Measurements from ENCODE around the gene ZSWIM3. TPM values are rescaled to one million over a fixed set of nuclear protein-coding genes. Genes with fewer than 3 reads are reported as not detected.
A peak's percentile ranks its signal among the peaks of the same experiment; 100 is the strongest.

Gene ZSWIM3
- total and polyA plus RNA-seq, 2 of the 13 experiments (the other 11 are each of a cell fraction or from before 2014, with no cell fraction given): 5.2 to 5.8 TPM

DNA sequence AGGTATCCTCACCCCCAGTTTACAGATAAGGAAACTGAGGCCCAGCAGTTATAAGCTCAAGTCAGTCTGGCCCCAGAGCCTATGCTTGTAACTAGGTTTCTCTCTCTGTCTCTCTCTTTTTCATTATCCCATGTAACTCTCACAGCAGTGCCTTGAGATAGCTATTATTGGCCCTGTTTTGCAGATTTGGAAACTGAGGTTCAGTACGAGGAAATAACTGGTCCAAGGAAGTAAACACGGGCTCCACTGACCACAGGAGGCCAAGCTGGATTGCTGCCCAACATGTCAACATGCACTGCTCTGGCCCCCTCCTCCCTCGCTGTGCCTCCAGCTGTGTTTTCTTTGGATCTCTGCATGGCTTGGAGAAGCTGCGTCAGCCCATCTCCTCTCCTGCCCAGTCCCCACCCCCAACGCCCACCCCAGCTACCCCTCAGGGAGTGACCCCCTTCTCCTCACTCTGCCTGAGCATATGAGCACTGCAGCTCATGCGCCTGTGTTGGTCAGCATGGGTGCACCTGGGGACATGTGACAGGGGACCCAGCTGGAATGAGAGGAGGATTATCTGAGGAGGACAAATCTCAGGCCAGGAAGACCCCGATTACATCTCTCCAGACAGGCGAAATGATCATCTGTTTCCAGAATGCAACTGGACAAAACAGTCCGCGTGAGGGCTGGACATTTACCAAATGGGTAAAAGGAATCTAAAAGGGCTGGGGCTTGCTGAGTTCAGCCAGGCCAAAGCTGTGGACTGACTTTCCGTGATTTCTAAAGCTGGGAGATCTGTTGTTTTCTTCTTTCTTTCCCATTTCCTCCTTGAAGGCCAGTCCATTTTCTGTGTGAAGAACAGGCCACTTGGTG is 62.4 kb downstream of the ZSWIM3 start (continued):
- TF ChIP-seq YY1 (IDR thresholded peaks at IDR 0.05; ENCODE audit: insufficient read depth, insufficient replicate concordance, low read depth, low read length): peak; percentile 17
- no peak for TF ChIP-seq STAT5B (CRISPR knock-in tag; IDR thresholded peaks at IDR 0.05)
- no peak for TF ChIP-seq MIXL1 (CRISPR knock-in tag; IDR thresholded peaks at IDR 0.05)
- peak; percentile 70; the same call in 1 of the 2 replicates for TF ChIP-seq MEIS2 (CRISPR knock-in tag; IDR thresholded peaks at IDR 0.05)
- no peak for TF ChIP-seq THYN1 (CRISPR knock-in tag; IDR thresholded peaks at IDR 0.05; ENCODE audit: borderline replicate concordance, low read depth)
- TF ChIP-seq ZNF232 (CRISPR knock-in tag; IDR thresholded peaks at IDR 0.05; ENCODE audit: borderline replicate concordance): 0 out of 2 replicates have a peak, but pooled peaks have one; percentile 36
- peak; percentile 53 for TF ChIP-seq RARA (CRISPR knock-in tag; IDR thresholded peaks at IDR 0.05)
- TF ChIP-seq ZNF772 (CRISPR knock-in tag; IDR thresholded peaks at IDR 0.05): no peak
- TF ChIP-seq KMT2B (CRISPR knock-in tag; IDR thresholded peaks at IDR 0.05): no peak
- TF ChIP-seq ZFP1 (CRISPR knock-in tag; IDR thresholded peaks at IDR 0.05): no peak; the same call in 1 of the 2 replicates
- TF ChIP-seq, protein P1, sequence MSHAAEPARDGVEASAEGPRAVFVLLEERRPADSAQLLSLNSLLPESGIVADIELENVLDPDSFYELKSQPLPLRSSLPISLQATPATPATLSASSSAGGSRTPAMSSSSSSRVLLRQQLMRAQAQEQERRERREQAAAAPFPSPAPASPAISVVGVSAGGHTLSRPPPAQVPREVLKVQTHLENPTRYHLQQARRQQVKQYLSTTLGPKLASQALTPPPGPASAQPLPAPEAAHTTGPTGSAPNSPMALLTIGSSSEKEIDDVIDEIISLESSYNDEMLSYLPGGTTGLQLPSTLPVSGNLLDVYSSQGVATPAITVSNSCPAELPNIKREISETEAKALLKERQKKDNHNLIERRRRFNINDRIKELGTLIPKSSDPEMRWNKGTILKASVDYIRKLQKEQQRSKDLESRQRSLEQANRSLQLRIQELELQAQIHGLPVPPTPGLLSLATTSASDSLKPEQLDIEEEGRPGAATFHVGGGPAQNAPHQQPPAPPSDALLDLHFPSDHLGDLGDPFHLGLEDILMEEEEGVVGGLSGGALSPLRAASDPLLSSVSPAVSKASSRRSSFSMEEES (CRISPR knock-in tag; IDR thresholded peaks at IDR 0.05): no peak
- no peak for TF ChIP-seq ZNF350 (CRISPR knock-in tag; IDR thresholded peaks at IDR 0.05; ENCODE audit: borderline replicate concordance, low read depth)
- no peak for TF ChIP-seq ETV5 (CRISPR knock-in tag; IDR thresholded peaks at IDR 0.05; ENCODE audit: borderline replicate concordance)
- 0 out of 2 replicates have a peak, but pooled peaks have one; percentile 30 for TF ChIP-seq NCOA2 (CRISPR knock-in tag; IDR thresholded peaks at IDR 0.05)
- peak; percentile 97 for TF ChIP-seq ELF3 (CRISPR knock-in tag; IDR thresholded peaks at IDR 0.05)
- 0 out of 2 replicates have a peak, but pooled peaks have one; percentile 20 for TF ChIP-seq ZNF12 (CRISPR knock-in tag; IDR thresholded peaks at IDR 0.05)
- peak; percentile 87; the same call in 1 of the 2 replicates for TF ChIP-seq FOXO1 (CRISPR knock-in tag; IDR thresholded peaks at IDR 0.05)
- no peak for TF ChIP-seq U2AF2 (IDR thresholded peaks at IDR 0.05; ENCODE audit: low read depth, low read length)
- TF ChIP-seq ZNF263 (CRISPR knock-in tag; IDR thresholded peaks at IDR 0.05): peak; percentile 76
- TF ChIP-seq DNMT1 (CRISPR knock-in tag; IDR thresholded peaks at IDR 0.05): no peak
- TF ChIP-seq NFKBIZ (CRISPR knock-in tag; IDR thresholded peaks at IDR 0.05): no peak
- TF ChIP-seq, protein P2, sequence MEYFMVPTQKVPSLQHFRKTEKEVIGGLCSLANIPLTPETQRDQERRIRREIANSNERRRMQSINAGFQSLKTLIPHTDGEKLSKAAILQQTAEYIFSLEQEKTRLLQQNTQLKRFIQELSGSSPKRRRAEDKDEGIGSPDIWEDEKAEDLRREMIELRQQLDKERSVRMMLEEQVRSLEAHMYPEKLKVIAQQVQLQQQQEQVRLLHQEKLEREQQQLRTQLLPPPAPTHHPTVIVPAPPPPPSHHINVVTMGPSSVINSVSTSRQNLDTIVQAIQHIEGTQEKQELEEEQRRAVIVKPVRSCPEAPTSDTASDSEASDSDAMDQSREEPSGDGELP (IDR thresholded peaks at IDR 0.05; ENCODE audit: borderline replicate concordance, low read depth): peak; percentile 97
- TF ChIP-seq, protein P3, sequence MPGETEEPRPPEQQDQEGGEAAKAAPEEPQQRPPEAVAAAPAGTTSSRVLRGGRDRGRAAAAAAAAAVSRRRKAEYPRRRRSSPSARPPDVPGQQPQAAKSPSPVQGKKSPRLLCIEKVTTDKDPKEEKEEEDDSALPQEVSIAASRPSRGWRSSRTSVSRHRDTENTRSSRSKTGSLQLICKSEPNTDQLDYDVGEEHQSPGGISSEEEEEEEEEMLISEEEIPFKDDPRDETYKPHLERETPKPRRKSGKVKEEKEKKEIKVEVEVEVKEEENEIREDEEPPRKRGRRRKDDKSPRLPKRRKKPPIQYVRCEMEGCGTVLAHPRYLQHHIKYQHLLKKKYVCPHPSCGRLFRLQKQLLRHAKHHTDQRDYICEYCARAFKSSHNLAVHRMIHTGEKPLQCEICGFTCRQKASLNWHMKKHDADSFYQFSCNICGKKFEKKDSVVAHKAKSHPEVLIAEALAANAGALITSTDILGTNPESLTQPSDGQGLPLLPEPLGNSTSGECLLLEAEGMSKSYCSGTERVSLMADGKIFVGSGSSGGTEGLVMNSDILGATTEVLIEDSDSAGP (CRISPR knock-in tag; IDR thresholded peaks at IDR 0.05; ENCODE audit: borderline replicate concordance): peak; percentile 33; the same call in 1 of the 2 replicates
- TF ChIP-seq JUND (CRISPR knock-in tag; IDR thresholded peaks at IDR 0.05): no peak
- no peak for TF ChIP-seq POLR2AphosphoS5 (IDR thresholded peaks at IDR 0.05; ENCODE audit: low read depth, low read length)
- TF ChIP-seq HOXA5 (CRISPR knock-in tag; IDR thresholded peaks at IDR 0.05): 0 out of 2 replicates have a peak, but pooled peaks have one; percentile 52
- no peak for TF ChIP-seq ZNF766 (CRISPR knock-in tag; IDR thresholded peaks at IDR 0.05; ENCODE audit: borderline replicate concordance)
- 0 out of 2 replicates have a peak, but pooled peaks have one; percentile 1 for TF ChIP-seq TAF1 (CRISPR knock-in tag; IDR thresholded peaks at IDR 0.05)
- TF ChIP-seq ZNF629 (CRISPR knock-in tag; conservative IDR thresholded peaks at IDR 0.05): peak; percentile 96
- peak; percentile 97 for TF ChIP-seq FOXA3 (CRISPR knock-in tag; IDR thresholded peaks at IDR 0.05)

Measured in HepG2 (cell line).